Endothelial cell of umbilical vein (primary cell): ENCODE data around the gene ADARB2. TPM values are rescaled to one million over a fixed set of nuclear protein-coding genes. Genes with fewer than 3 reads are reported as not detected.

Experiments
- BruUV-seq: library from RNA; stranded (reverse); fragments of 400-500 nt; replicated peaks from 2 replicates; lab custom pipeline; 2021; lab: Mats Ljungman, UMichigan
- CTCF ChIA-PET: fragments of 300-600, 350-600 bp; sonication (Branson Sonifier 250); formaldehyde crosslinking; loops from one replicate; lab custom pipeline; 2021; ENCODE audit warnings: antibody characterized with exemption, inconsistent platforms; lab: Charles Lee
- POLR2A ChIA-PET: fragments of 300-600, 350-600 bp; sonication (Branson Sonifier 250); formaldehyde crosslinking; loops from one replicate; lab custom pipeline; 2021; ENCODE audit warnings: antibody characterized with exemption, inconsistent platforms; lab: Charles Lee
- DNase-seq: peaks from one replicate; pipeline ENCODE4 v3.0.0-alpha.2; 2011; ENCODE audit warnings: low read depth, low spot score
- FAIRE-seq: peaks from 2 replicates; lab custom pipeline; 2011; peaks lifted over from hg19 to GRCh38; lab: Jason Lieb, UNC
- H2AFZ ChIP-seq: 2 replicates; pipeline ENCODE4 v1.6.0; 2012; ENCODE audit warnings: low read depth, low read length, control low read depth, inconsistent platforms
- H3K27ac ChIP-seq: 2 replicates; pipeline ENCODE4 v1.5.1; 2011; ENCODE audit warnings: low read depth, mild to moderate bottlenecking, control low read depth, low read length, moderate library complexity; ENCODE audit not compliant: insufficient read depth
- H3K27me3 ChIP-seq, 2 experiments: 2 replicates each; pipeline versions ENCODE4 v1.6.0 to v1.6.1; 2011; ENCODE audit warnings: low read length in 2 of 2, mixed read lengths in 1 of 2; ENCODE audit not compliant: control insufficient read depth in 2 of 2, insufficient read depth in 2 of 2
- H3K36me3 ChIP-seq, 2 experiments: 2 replicates in 1 of 2; 3 replicates in 1 of 2; pipeline ENCODE4 v1.5.1; 2011; ENCODE audit warnings: low read length in 2 of 2, mild to moderate bottlenecking in 1 of 2, moderate library complexity in 1 of 2; ENCODE audit not compliant: control insufficient read depth in 2 of 2, insufficient read depth in 2 of 2; ENCODE audit errors: extremely low read depth in 1 of 2
- H3K4me1 ChIP-seq: 3 replicates; pipeline ENCODE4 v1.5.1; 2011; ENCODE audit warnings: mild to moderate bottlenecking, low read length; ENCODE audit not compliant: control insufficient read depth, insufficient read depth; ENCODE audit errors: extremely low read depth
- H3K4me2 ChIP-seq: 2 replicates; pipeline ENCODE4 v1.6.1; 2011; ENCODE audit warnings: low read length, control low read depth, mixed read lengths; ENCODE audit not compliant: insufficient read depth
- H3K4me3 ChIP-seq, 3 experiments: fragments of 200-600 bp in 1 of 3; sonication (generic), shearing (Covaris generic) in 1 of 3; replicated peaks in 1 of 3; 2 replicates each; pipeline ENCODE4 v1.5.1; 2011 to 2016; ENCODE audit warnings: control low read depth in 3 of 3, low read length in 3 of 3, mild to moderate bottlenecking in 2 of 3, inconsistent platforms in 1 of 3, low read depth in 1 of 3, moderate library complexity in 1 of 3; ENCODE audit not compliant: insufficient read depth in 1 of 3
- H3K79me2 ChIP-seq: 2 replicates; pipeline ENCODE4 v1.6.0; 2012; ENCODE audit warnings: low read length, inconsistent platforms; ENCODE audit not compliant: control insufficient read depth, insufficient read depth
- H3K9ac ChIP-seq: replicated peaks from 2 replicates; pipeline ENCODE3; 2011; ENCODE audit warnings: low read length, control low read depth; ENCODE audit not compliant: insufficient read depth; ENCODE audit errors: extremely low read depth
- H3K9me1 ChIP-seq: replicated peaks from 3 replicates; pipeline ENCODE4 v1.6.0; 2011; ENCODE audit warnings: mild to moderate bottlenecking, low read length; ENCODE audit not compliant: control insufficient read depth, insufficient read depth; ENCODE audit errors: extremely low read depth
- H3K9me3 ChIP-seq: replicated peaks from 2 replicates; pipeline ENCODE4 v1.5.1; 2012; ENCODE audit warnings: low read length, inconsistent platforms; ENCODE audit not compliant: control insufficient read depth, insufficient read depth
- H4K20me1 ChIP-seq: replicated peaks from 2 replicates; pipeline ENCODE3; 2011; ENCODE audit warnings: mild to moderate bottlenecking, low read length; ENCODE audit not compliant: control insufficient read depth, insufficient read depth; ENCODE audit errors: extremely low read depth
- EZH2 ChIP-seq: IDR thresholded peaks from 2 replicates; pipeline ENCODE4 v1.6.1; 2012; ENCODE audit warnings: borderline replicate concordance, low read depth, mild to moderate bottlenecking, moderate library complexity, low read length, inconsistent platforms; ENCODE audit not compliant: severe bottlenecking
- FOS ChIP-seq: IDR thresholded peaks from 2 replicates; pipeline ENCODE4 v1.6.1; 2011; ENCODE audit warnings: mild to moderate bottlenecking, low read length, moderate library complexity, borderline replicate concordance; ENCODE audit not compliant: insufficient read depth
- GATA2 ChIP-seq: IDR thresholded peaks from 2 replicates; pipeline ENCODE4 v1.7.0; 2011; ENCODE audit warnings: low read depth, mild to moderate bottlenecking, moderate library complexity, mixed read lengths, low read length; ENCODE audit not compliant: insufficient read length, insufficient read depth
- JUN ChIP-seq: IDR thresholded peaks from 2 replicates; pipeline ENCODE4 v1.6.1; 2011; ENCODE audit warnings: borderline replicate concordance, low read depth; ENCODE audit not compliant: insufficient read length, insufficient read depth
- MYC ChIP-seq: IDR thresholded peaks from one replicate; pipeline ENCODE4 v1.6.1; 2011; ENCODE audit warnings: mild to moderate bottlenecking, low read depth, low read length
- POLR2A ChIP-seq: IDR thresholded peaks from 2 replicates; pipeline ENCODE4 v1.6.1; 2012; ENCODE audit warnings: low read depth, mild to moderate bottlenecking, control low read depth, low read length
- POLR2AphosphoS5 ChIP-seq: IDR thresholded peaks from 2 replicates; pipeline ENCODE4 v1.6.1; 2012; ENCODE audit warnings: low read depth, mild to moderate bottlenecking, control low read depth, low read length, moderate library complexity; ENCODE audit not compliant: insufficient read depth
- dilution Hi-C: fragments of 300-500 bp; cut with MboI; formaldehyde crosslinking; loops from one replicate; pipeline ENCODE4 v1.15.0; 2019; ENCODE audit warnings: low sequenced_read_pairs; ENCODE audit not compliant: extremely low pct_ligation_motif_present
- intact Hi-C: fragments of 100-400 bp; cut with micrococcal nuclease; formaldehyde crosslinking; loops from one replicate; pipeline ENCODE4 v1.10.0; 2022
- polyA plus RNA-seq, 4 experiments: library from polyadenylated mRNA; depleted of rRNA in 3 of 4; stranded (reverse) in 3 of 4; unstranded in 1 of 4; fragments of >200 nt; gene quantifications; 2 replicates each; pipeline versions ENCODE4 v1.2.1 to v1.2.3, GENCODE V29; 2011 to 2012; ENCODE audit warnings: missing spikeins in 1 of 4
- total RNA-seq: library from RNA; stranded (reverse); gene quantifications from 2 replicates; pipeline ENCODE4 v1.2.3, GENCODE V29; 2021
- TF ChIP-seq, protein P1 (sequence below): IDR thresholded peaks from 2 replicates; pipeline ENCODE4 v1.6.1; 2011; ENCODE audit not compliant: insufficient read depth, insufficient read length
- TF ChIP-seq, protein P2 (sequence below), 2 donors: IDR thresholded peaks; 1 replicate in 1 of 2; 2 replicates in 1 of 2; pipeline ENCODE4 v1.5.1; 2011; ENCODE audit warnings: low read length in 2 of 2, mild to moderate bottlenecking in 2 of 2, moderate library complexity in 2 of 2, control low read depth in 1 of 2, inconsistent platforms in 1 of 2, low read depth in 1 of 2; ENCODE audit not compliant: insufficient read depth in 1 of 2; ENCODE audit errors: extremely low read depth in 1 of 2

The ADARB2 gene
- total and polyA plus RNA-seq, 2 donors (not counting 3 experiments of a cell fraction or from before 2014, with no cell fraction given): not detected

DNA sequence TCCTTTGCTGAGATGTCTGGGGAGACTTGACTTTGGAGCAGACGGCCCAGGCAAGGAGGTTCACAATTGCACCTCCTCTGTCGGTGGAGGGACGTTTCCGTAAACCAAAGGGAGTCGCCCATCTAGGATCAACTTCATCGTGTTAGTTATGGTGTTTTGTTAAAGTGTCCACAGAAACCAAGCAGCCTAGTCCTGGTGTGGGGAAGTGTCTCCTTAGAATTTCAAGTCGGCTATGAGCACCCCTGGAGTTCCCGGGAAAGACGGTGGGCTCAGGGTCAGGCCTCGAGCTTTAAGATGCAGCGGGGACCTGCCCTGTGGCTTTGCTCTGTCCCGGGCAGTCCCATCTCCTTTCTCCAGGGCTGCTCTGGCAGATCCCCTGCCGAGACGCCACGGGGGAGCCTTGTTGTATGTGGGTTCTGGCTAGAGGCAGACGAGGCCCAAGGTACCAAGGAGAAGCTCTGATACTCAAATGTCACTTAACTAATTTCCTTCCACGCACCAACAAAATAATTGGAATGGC, 319.2 kb downstream of the ADARB2 start:
- FAIRE-seq (no peak), DNase-seq (no peak)
- H3K4me3 ChIP-seq: no peak overlapping the region
- H3K9me1 ChIP-seq: no peaks in the 10 kb centered on the region
- no peaks in the 10 kb centered on the region for H4K20me1 ChIP-seq
- no peaks in the 10 kb centered on the region for H3K36me3 ChIP-seq
- TF ChIP-seq EZH2: no peak
- no peak for TF ChIP-seq MYC
- dilution Hi-C loops (no loop called here), intact Hi-C loops (no loop called here)
- ChIA-PET POLR2A (no interaction called here), CTCF (no interaction called here)
- H3K9me3 ChIP-seq: no peaks in the 10 kb centered on the region
- no peaks in the 10 kb centered on the region for H3K79me2 ChIP-seq
- no peaks in the 10 kb centered on the region for H3K27me3 ChIP-seq
- H3K4me2 ChIP-seq: no peak overlapping the region
- H3K4me1 ChIP-seq: no peaks in the 10 kb centered on the region
- H3K27ac ChIP-seq: no peak overlapping the region
- no TSS peak for BruUV-seq
- no peak overlapping the region for H3K9ac ChIP-seq
- H2AFZ ChIP-seq: no peak overlapping the region

DNA sequence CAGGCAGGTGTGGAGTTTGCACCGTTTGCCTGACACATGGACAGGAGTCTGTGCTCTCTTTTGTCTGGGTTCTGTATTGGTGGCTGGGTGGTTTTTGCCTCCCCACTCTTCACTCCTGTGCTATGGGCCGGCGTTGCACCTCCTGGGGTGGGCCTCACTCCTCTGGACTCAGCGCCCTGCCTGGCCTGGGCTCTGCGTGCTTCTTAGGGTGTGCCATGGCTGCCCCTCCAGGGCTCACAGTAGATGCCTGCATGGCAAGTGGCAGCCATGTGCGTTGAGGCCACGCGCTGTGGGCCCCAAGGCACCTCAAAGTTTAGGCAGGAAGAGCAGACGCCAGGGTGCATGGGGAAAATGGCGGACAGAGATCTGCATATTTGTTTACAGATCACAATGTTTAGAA, 319.8 kb downstream of the ADARB2 start:
- intact Hi-C loops: no loop called here
- Histone ChIP-seq H3K4me2 (no peak overlapping the region), H3K4me1 (no peaks in the 10 kb centered on the region), H3K9ac (no peak overlapping the region), H3K27me3 (no peaks in the 10 kb centered on the region), H3K9me1 (no peaks in the 10 kb centered on the region), H3K27ac (no peak overlapping the region), H3K4me3 (no peak overlapping the region), H4K20me1 (no peaks in the 10 kb centered on the region), H3K36me3 (no peaks in the 10 kb centered on the region), H3K9me3 (no peaks in the 10 kb centered on the region), H2AFZ (no peak overlapping the region), H3K79me2 (no peaks in the 10 kb centered on the region)
- CTCF ChIA-PET: no interaction called here
- BruUV-seq: no TSS peak
- TF ChIP-seq, protein P1, sequence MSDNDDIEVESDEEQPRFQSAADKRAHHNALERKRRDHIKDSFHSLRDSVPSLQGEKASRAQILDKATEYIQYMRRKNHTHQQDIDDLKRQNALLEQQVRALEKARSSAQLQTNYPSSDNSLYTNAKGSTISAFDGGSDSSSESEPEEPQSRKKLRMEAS: no peak
- TF ChIP-seq GATA2 (no peak), EZH2 (no peak), JUN (no peak), FOS (no peak), MYC (no peak), POLR2A (no peak), POLR2AphosphoS5 (no peak)
- TF ChIP-seq, protein P2, sequence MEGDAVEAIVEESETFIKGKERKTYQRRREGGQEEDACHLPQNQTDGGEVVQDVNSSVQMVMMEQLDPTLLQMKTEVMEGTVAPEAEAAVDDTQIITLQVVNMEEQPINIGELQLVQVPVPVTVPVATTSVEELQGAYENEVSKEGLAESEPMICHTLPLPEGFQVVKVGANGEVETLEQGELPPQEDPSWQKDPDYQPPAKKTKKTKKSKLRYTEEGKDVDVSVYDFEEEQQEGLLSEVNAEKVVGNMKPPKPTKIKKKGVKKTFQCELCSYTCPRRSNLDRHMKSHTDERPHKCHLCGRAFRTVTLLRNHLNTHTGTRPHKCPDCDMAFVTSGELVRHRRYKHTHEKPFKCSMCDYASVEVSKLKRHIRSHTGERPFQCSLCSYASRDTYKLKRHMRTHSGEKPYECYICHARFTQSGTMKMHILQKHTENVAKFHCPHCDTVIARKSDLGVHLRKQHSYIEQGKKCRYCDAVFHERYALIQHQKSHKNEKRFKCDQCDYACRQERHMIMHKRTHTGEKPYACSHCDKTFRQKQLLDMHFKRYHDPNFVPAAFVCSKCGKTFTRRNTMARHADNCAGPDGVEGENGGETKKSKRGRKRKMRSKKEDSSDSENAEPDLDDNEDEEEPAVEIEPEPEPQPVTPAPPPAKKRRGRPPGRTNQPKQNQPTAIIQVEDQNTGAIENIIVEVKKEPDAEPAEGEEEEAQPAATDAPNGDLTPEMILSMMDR (IDR thresholded peaks at IDR 0.05; ENCODE audit: extremely low read depth in 1 of 2, insufficient read depth in 1 of 2, low read depth in 1 of 2, low read length in 2 of 2): no peak
- FAIRE-seq (no peak), DNase-seq (no peak)
- dilution Hi-C loops: no loop called here
- POLR2A ChIA-PET: no interaction called here
